ENCODE data around the gene MYO3B. TPM values are rescaled to one million over a fixed set of nuclear protein-coding genes. Genes with fewer than 3 reads are reported as not detected.
A peak's percentile ranks its signal among the peaks of the same experiment; 100 is the strongest.

The MYO3B gene
- total RNA-seq, 2 donors from 2014 or later, result 2.0 to 4.7 TPM

- ATAC-seq (no peak), DNase-seq (no peak)
- Histone ChIP-seq H3K9me3 (no peaks in the 10 kb centered on the region), H3K4me1 (no peaks in the 10 kb centered on the region), H3K27me3 (no peaks in the 10 kb centered on the region), H3K27ac (no peak overlapping the region), H3K36me3 (replicated peaks in 1 of 2; ENCODE audit: insufficient read depth in 1 of 2, low read depth in 2 of 2) (no peaks in the 10 kb centered on the region), H3K4me3 (no peak overlapping the region)
- 78 to 85% methylated on average over 3 of the region's 3 CpGs for WGBS, 2 donors
- intact Hi-C loops (cut with DNase I), result no loop called here
- TF ChIP-seq POLR2A (IDR thresholded peaks at IDR 0.05) (no peak), CTCF (IDR thresholded peaks at IDR 0.05) (no peak)
Observed at GRCh38 chr2:170320948-170321347, 143.0 kb downstream of the MYO3B start.

- 85 to 98% methylated on average over 3 of the region's 3 CpGs for WGBS, 2 donors
- Histone ChIP-seq H3K27me3 (no peaks in the 10 kb centered on the region), H3K27ac (no peak overlapping the region), H3K9me3 (no peaks in the 10 kb centered on the region), H3K36me3 (replicated peaks in 1 of 2; ENCODE audit: insufficient read depth in 1 of 2, low read depth in 2 of 2) (no peaks in the 10 kb centered on the region), H3K4me1 (no peaks in the 10 kb centered on the region), H3K4me3 (no peak overlapping the region)
- intact Hi-C loops (cut with DNase I), result no loop called here
- no peak for TF ChIP-seq POLR2A (IDR thresholded peaks at IDR 0.05)
- TF ChIP-seq CTCF (IDR thresholded peaks at IDR 0.05), result no peak
- DNase-seq, result no peak
- no peak for ATAC-seq
Observed at GRCh38 chr2:170321526-170321925, 143.6 kb downstream of the MYO3B start.

GRCh38 chr2:170322140-170322766 lies 144.3 kb downstream of the MYO3B start:
- 74 to 77% methylated on average over 7 of the region's 7 CpGs for WGBS, 2 donors
- TF ChIP-seq CTCF (IDR thresholded peaks at IDR 0.05) (no peak), POLR2A (IDR thresholded peaks at IDR 0.05) (no peak)
- H3K36me3 ChIP-seq (replicated peaks in 1 of 2; ENCODE audit: insufficient read depth in 1 of 2, low read depth in 2 of 2), result no peaks in the 10 kb centered on the region

GRCh38 chr2:170323743-170324142 lies 145.8 kb downstream of the MYO3B start:
- DNase-seq (no peak), ATAC-seq (no peak)
- no peak for TF ChIP-seq POLR2A (IDR thresholded peaks at IDR 0.05)
- TF ChIP-seq CTCF (IDR thresholded peaks at IDR 0.05), result no peak
- no peaks in the 10 kb centered on the region for H3K9me3 ChIP-seq
- no peak overlapping the region for H3K27ac ChIP-seq
- H3K4me3 ChIP-seq, result no peak overlapping the region
- intact Hi-C loops (cut with DNase I), result no loop called here
- no peaks in the 10 kb centered on the region for H3K4me1 ChIP-seq
- H3K27me3 ChIP-seq, result no peaks in the 10 kb centered on the region
- no peaks in the 10 kb centered on the region for H3K36me3 ChIP-seq (replicated peaks in 1 of 2; ENCODE audit: insufficient read depth in 1 of 2, low read depth in 2 of 2)
- WGBS, 2 donors, result 29 to 45% methylated on average over 4 of the region's 4 CpGs

More at GRCh38 chr2:170322140-170322766, 144.3 kb downstream of the MYO3B start:
- H3K4me1 ChIP-seq, result no peaks in the 10 kb centered on the region
- ATAC-seq (no peak), DNase-seq (no peak)
- H3K27ac ChIP-seq, result no peak overlapping the region
- H3K4me3 ChIP-seq, result no peak overlapping the region
- intact Hi-C loops (cut with DNase I), result no loop called here
- no peaks in the 10 kb centered on the region for H3K9me3 ChIP-seq
- H3K27me3 ChIP-seq, result no peaks in the 10 kb centered on the region

- Histone ChIP-seq H3K27ac (no peak overlapping the region), H3K9me3 (no peaks in the 10 kb centered on the region), H3K27me3 (no peaks in the 10 kb centered on the region), H3K4me1 (no peaks in the 10 kb centered on the region), H3K36me3 (replicated peaks in 1 of 2; ENCODE audit: insufficient read depth in 1 of 2, low read depth in 2 of 2) (no peaks in the 10 kb centered on the region), H3K4me3 (no peak overlapping the region)
- TF ChIP-seq POLR2A (IDR thresholded peaks at IDR 0.05) (no peak), CTCF (IDR thresholded peaks at IDR 0.05) (peak in 6 of 7 experiments; percentile 39 to 61 (median 58))
- 23% methylated on average over 4 of the region's 4 CpGs for WGBS, 2 donors
- ATAC-seq (no peak), DNase-seq (peak; percentile 14 to 31 (median 26))
- intact Hi-C loops (cut with DNase I), result no loop called here
Observed at GRCh38 chr2:170324640-170325046, 146.7 kb downstream of the MYO3B start.

All from body of pancreas (tissue), 4 donors.